Body of pancreas (tissue), 4 donors: Measurements from ENCODE around the gene KBTBD13. TPM values are rescaled to one million over a fixed set of nuclear protein-coding genes. Genes with fewer than 3 reads are reported as not detected.

Experiments
- ATAC-seq: fragments of 150-250 bp; one replicate; pipeline ENCODE4 v1.9.1; 2016
- DNase-seq, 4 donors: peaks; one replicate each; pipeline ENCODE4 v3.0.0-alpha.2; 2019
- H3K27ac ChIP-seq, 4 donors: fragments of 200-600 bp; sonication (generic); 1 replicate in 3 of 4; 2 replicates in 1 of 4; pipeline versions ENCODE4 v1.5.1 to v1.6.1; 2016 to 2019; ENCODE audit warnings: mild to moderate bottlenecking in 1 of 4, mixed read lengths in 1 of 4, moderate library complexity in 1 of 4
- H3K27me3 ChIP-seq, 2 donors: fragments of 200-600 bp; sonication (generic); one replicate each; pipeline ENCODE4 v1.6.0; 2016; ENCODE audit warnings: mild to moderate bottlenecking in 1 of 2
- H3K36me3 ChIP-seq, 2 donors: fragments of 200-600 bp; sonication (generic); replicated peaks in 1 of 2; 2 replicates each; pipeline ENCODE4 v1.5.1; 2016; ENCODE audit warnings: low read depth in 2 of 2; ENCODE audit not compliant: insufficient read depth in 1 of 2
- H3K4me1 ChIP-seq: fragments of 200-600 bp; sonication (generic); one replicate; pipeline ENCODE4 v1.6.0; 2016
- H3K4me3 ChIP-seq, 2 donors: fragments of 200-600 bp; sonication (generic); 1 replicate in 1 of 2; 2 replicates in 1 of 2; pipeline ENCODE4 v1.5.1; 2016 to 2019
- H3K9me3 ChIP-seq, 3 donors: fragments of 200-600 bp; sonication (generic); 1 replicate in 2 of 3; 2 replicates in 1 of 3; pipeline ENCODE4 v1.5.1; 2016
- CTCF ChIP-seq, 7 experiments: fragments of 450-650 bp in 4 of 7; fragments of 200-600 bp in 3 of 7; sonication (generic) in 3 of 7; IDR thresholded peaks; one replicate each; pipeline ENCODE4 v1.5.1; 2016 to 2019; ENCODE audit warnings: antibody characterized with exemption in 7 of 7
- POLR2A ChIP-seq, 3 donors: fragments of 450-650 bp; IDR thresholded peaks; one replicate each; pipeline ENCODE4 v1.6.1; 2016; ENCODE audit warnings: antibody characterized with exemption in 3 of 3, mild to moderate bottlenecking in 2 of 3
- WGBS, 2 donors: methylation state at CpG; one replicate each; pipeline ENCODE4 v1.1.5; 2017; 5-methylcytosine and 5-hydroxymethylcytosine counted together
- intact Hi-C: fragments of 100-400 bp; cut with DNase I; formaldehyde crosslinking; loops from one replicate; pipeline ENCODE4 v1.15.1; 2023
- total RNA-seq, 2 donors: library from RNA; depleted of rRNA; stranded (reverse); fragments of >200 nt; gene quantifications; one replicate each; pipeline ENCODE4 v1.1.0, GENCODE V29; 2016

KBTBD13 gene
- total RNA-seq, 2 donors from 2014 or later, result not detected

- no peak for ATAC-seq
- 46% methylated on average over 82 of the region's 85 CpGs; no CpG with 5 or more reads in 1 of the 2 donors for WGBS, 2 donors
Observed at GRCh38 chr15:65077291-65077980, 890 bp downstream of the KBTBD13 start.

GRCh38 chr15:65077981-65078352, 1.4 kb downstream of the KBTBD13 start:
- ATAC-seq (peak; percentile 77), DNase-seq (peak; percentile 58 to 70 (median 63))
- no peaks in the 10 kb centered on the region for H3K36me3 ChIP-seq
- 12% methylated on average over 23 of the region's 24 CpGs; no CpG with 5 or more reads in 1 of the 2 donors for WGBS, 2 donors
- peaks cover 0 to 9% of the 10 kb centered on the region in 2 donors for H3K27me3 ChIP-seq
- intact Hi-C loops, result no loop called here
- no peak for TF ChIP-seq POLR2A (IDR thresholded peaks at IDR 0.05)
- TF ChIP-seq CTCF (IDR thresholded peaks at IDR 0.05), result peak; percentile 19 to 55 (median 46)
- peaks cover 10% of the 10 kb centered on the region for H3K4me1 ChIP-seq
- no peaks in the 10 kb centered on the region for H3K9me3 ChIP-seq
- no peak overlapping the region for H3K4me3 ChIP-seq
- H3K27ac ChIP-seq, result no peak overlapping the region

More at GRCh38 chr15:65077291-65077980, 890 bp downstream of the KBTBD13 start:
- no peak overlapping the region for H3K27ac ChIP-seq
- no peaks in the 10 kb centered on the region for H3K36me3 ChIP-seq
- no peaks in the 10 kb centered on the region for H3K9me3 ChIP-seq
- peaks cover 0 to 9% of the 10 kb centered on the region in 2 donors for H3K27me3 ChIP-seq
- peaks cover 10% of the 10 kb centered on the region for H3K4me1 ChIP-seq
- no peak for TF ChIP-seq CTCF (IDR thresholded peaks at IDR 0.05)
- no peak for TF ChIP-seq POLR2A (IDR thresholded peaks at IDR 0.05)
- H3K4me3 ChIP-seq, result no peak overlapping the region
- intact Hi-C loops, result no loop called here
- no peak for DNase-seq

GRCh38 chr15:65079580-65079979, 3.0 kb downstream of the KBTBD13 start:
- Histone ChIP-seq H3K4me3 (no peak overlapping the region), H3K9me3 (no peaks in the 10 kb centered on the region), H3K36me3 (no peaks in the 10 kb centered on the region), H3K27ac (no peak overlapping the region), H3K27me3 (peaks cover 0 to 9% of the 10 kb centered on the region in 2 donors), H3K4me1 (peaks cover 10% of the 10 kb centered on the region)
- WGBS, 2 donors, result 72 to 86% methylated on average over 5 of the region's 5 CpGs
- DNase-seq (no peak), ATAC-seq (no peak)
- intact Hi-C loops, result no loop called here
- TF ChIP-seq POLR2A (IDR thresholded peaks at IDR 0.05) (no peak), CTCF (IDR thresholded peaks at IDR 0.05) (no peak)

- DNase-seq (no peak), ATAC-seq (no peak)
- TF ChIP-seq CTCF (IDR thresholded peaks at IDR 0.05) (no peak), POLR2A (IDR thresholded peaks at IDR 0.05) (no peak)
- peaks cover 10% of the 10 kb centered on the region for H3K4me1 ChIP-seq
- H3K9me3 ChIP-seq, result no peaks in the 10 kb centered on the region
- H3K27me3 ChIP-seq, result peaks cover 0 to 9% of the 10 kb centered on the region in 2 donors
- no peak overlapping the region for H3K4me3 ChIP-seq
- WGBS, 2 donors, result 58% methylated on average over 6 of the region's 6 CpGs
- no peaks in the 10 kb centered on the region for H3K36me3 ChIP-seq
- no peak overlapping the region for H3K27ac ChIP-seq
- intact Hi-C loops, result no loop called here
Observed at GRCh38 chr15:65081270-65081669, 4.7 kb downstream of the KBTBD13 start.

GRCh38 chr15:65081758-65082157, 5.2 kb downstream of the KBTBD13 start:
- ATAC-seq, result no peak
- Histone ChIP-seq H3K27me3 (peaks cover 0 to 9% of the 10 kb centered on the region in 2 donors), H3K4me3 (no peak overlapping the region), H3K4me1 (peaks cover 10% of the 10 kb centered on the region), H3K27ac (no peak overlapping the region), H3K9me3 (no peaks in the 10 kb centered on the region), H3K36me3 (no peaks in the 10 kb centered on the region)
- 46 to 63% methylated on average over 4 to 5 of the region's 5 CpGs for WGBS, 2 donors
- intact Hi-C loops, result no loop called here
- TF ChIP-seq POLR2A (IDR thresholded peaks at IDR 0.05) (no peak), CTCF (IDR thresholded peaks at IDR 0.05) (no peak)
- DNase-seq, result no peak
